ENCODE results near the gene PLXNB2. TPM values are rescaled to one million over a fixed set of nuclear protein-coding genes. Genes with fewer than 3 reads are reported as not detected.
A peak's percentile ranks its signal among the peaks of the same experiment; 100 is the strongest.

The PLXNB2 gene
- total and polyA plus RNA-seq, 2 donors (not counting 1 experiment from before 2014, with no cell fraction given), result 62.7 to 209 TPM

GRCh38 chr22:50281957-50282356, 25.5 kb downstream of the PLXNB2 start:
- TF ChIP-seq CTCF (conservative IDR thresholded peaks at IDR 0.05 in 1 of 2, IDR thresholded peaks at IDR 0.05 in 1 of 2; ENCODE audit: low read depth in 1 of 2, low read length in 2 of 2) (no peak), EZH2 (IDR thresholded peaks at IDR 0.05; ENCODE audit: low read length, missing control alignments) (no peak)
- Histone ChIP-seq H3K9me3 (ENCODE audit: control insufficient read depth, insufficient read depth, low read depth, low read length) (no peaks in the 10 kb centered on the region), H3K27me3 (ENCODE audit: control insufficient read depth, insufficient read depth, low read length) (no peaks in the 10 kb centered on the region), H3K79me2 (ENCODE audit: control insufficient read depth, insufficient read depth, low read length) (peaks cover 6% of the 10 kb centered on the region), H3K4me2 (ENCODE audit: extremely low read depth, insufficient read depth, low read length) (no peak overlapping the region), H2AFZ (ENCODE audit: low read length) (no peak overlapping the region), H3K4me1 (ENCODE audit: control insufficient read depth, extremely low read depth, insufficient read depth, low read length) (peaks cover 5% of the 10 kb centered on the region), H3K27ac (ENCODE audit: insufficient read depth, low read length) (peak overlapping the region; percentile 8), H3K36me3 (ENCODE audit: control insufficient read depth, insufficient read depth, low read length) (peaks cover 74% of the 10 kb centered on the region), H3K9ac (ENCODE audit: insufficient read depth, low read length) (no peak overlapping the region), H4K20me1 (ENCODE audit: control insufficient read depth, extremely low read depth, insufficient read depth, low read length) (no peaks in the 10 kb centered on the region), H3K4me3 (replicated peaks in 1 of 4; ENCODE audit: control extremely low read depth in 1 of 4, insufficient read depth in 1 of 4, low read depth in 3 of 4, low read length in 4 of 4) (no peak overlapping the region)
- DNase-seq (ENCODE audit: low read depth in 2 of 2), result peak in 1 of 2 donors; percentile 23

DNA sequence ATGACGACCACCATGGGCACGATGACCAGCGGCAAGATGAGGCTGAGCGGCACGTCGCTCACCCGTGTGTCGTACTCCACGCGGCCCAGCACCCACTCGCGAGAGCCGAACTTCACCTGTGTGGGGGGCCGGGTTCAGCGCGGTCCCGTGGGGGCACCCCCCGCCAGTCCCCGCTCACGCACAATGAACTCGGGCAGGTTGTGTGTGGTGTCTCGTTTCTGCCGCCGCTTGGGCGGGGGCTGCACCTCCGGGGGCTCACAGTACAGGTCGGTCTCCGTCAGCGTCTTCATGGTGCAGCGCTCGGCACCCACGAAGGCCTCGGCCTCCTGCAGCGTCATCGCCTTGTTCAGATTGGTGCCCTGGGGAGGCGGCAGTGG, 26.1 kb downstream of the PLXNB2 start:
- Histone ChIP-seq H3K4me3 (replicated peaks in 1 of 4; ENCODE audit: control extremely low read depth in 1 of 4, insufficient read depth in 1 of 4, low read depth in 3 of 4, low read length in 4 of 4) (no peak overlapping the region), H3K79me2 (ENCODE audit: control insufficient read depth, insufficient read depth, low read length) (peaks cover 6% of the 10 kb centered on the region), H3K27ac (ENCODE audit: insufficient read depth, low read length) (no peak overlapping the region), H3K4me1 (ENCODE audit: control insufficient read depth, extremely low read depth, insufficient read depth, low read length) (peaks cover 5% of the 10 kb centered on the region), H4K20me1 (ENCODE audit: control insufficient read depth, extremely low read depth, insufficient read depth, low read length) (no peaks in the 10 kb centered on the region), H3K4me2 (ENCODE audit: extremely low read depth, insufficient read depth, low read length) (no peak overlapping the region), H3K9me3 (ENCODE audit: control insufficient read depth, insufficient read depth, low read depth, low read length) (no peaks in the 10 kb centered on the region), H2AFZ (ENCODE audit: low read length) (no peak overlapping the region), H3K27me3 (ENCODE audit: control insufficient read depth, insufficient read depth, low read length) (no peaks in the 10 kb centered on the region), H3K9ac (ENCODE audit: insufficient read depth, low read length) (no peak overlapping the region), H3K36me3 (ENCODE audit: control insufficient read depth, insufficient read depth, low read length) (peaks cover 76% of the 10 kb centered on the region)
- no peak for TF ChIP-seq CTCF (conservative IDR thresholded peaks at IDR 0.05 in 1 of 2, IDR thresholded peaks at IDR 0.05 in 1 of 2; ENCODE audit: low read depth in 1 of 2, low read length in 2 of 2)
- no peak for TF ChIP-seq EZH2 (IDR thresholded peaks at IDR 0.05; ENCODE audit: low read length, missing control alignments)
- no peak for DNase-seq (ENCODE audit: low read depth in 2 of 2)

- H3K27me3 ChIP-seq (ENCODE audit: control insufficient read depth, insufficient read depth, low read length), result no peaks in the 10 kb centered on the region
- H3K79me2 ChIP-seq (ENCODE audit: control insufficient read depth, insufficient read depth, low read length), result peaks cover 4% of the 10 kb centered on the region
- H3K27ac ChIP-seq (ENCODE audit: insufficient read depth, low read length), result no peak overlapping the region
- H3K36me3 ChIP-seq (ENCODE audit: control insufficient read depth, insufficient read depth, low read length), result peaks cover 74% of the 10 kb centered on the region
- no peak overlapping the region for H3K4me2 ChIP-seq (ENCODE audit: extremely low read depth, insufficient read depth, low read length)
- TF ChIP-seq CTCF (conservative IDR thresholded peaks at IDR 0.05 in 1 of 2, IDR thresholded peaks at IDR 0.05 in 1 of 2; ENCODE audit: low read depth in 1 of 2, low read length in 2 of 2) (no peak), EZH2 (IDR thresholded peaks at IDR 0.05; ENCODE audit: low read length, missing control alignments) (no peak)
- H3K9ac ChIP-seq (ENCODE audit: insufficient read depth, low read length), result no peak overlapping the region
- peaks cover 5% of the 10 kb centered on the region for H3K4me1 ChIP-seq (ENCODE audit: control insufficient read depth, extremely low read depth, insufficient read depth, low read length)
- H2AFZ ChIP-seq (ENCODE audit: low read length), result no peak overlapping the region
- H4K20me1 ChIP-seq (ENCODE audit: control insufficient read depth, extremely low read depth, insufficient read depth, low read length), result no peaks in the 10 kb centered on the region
- H3K9me3 ChIP-seq (ENCODE audit: control insufficient read depth, insufficient read depth, low read depth, low read length), result no peaks in the 10 kb centered on the region
- no peak for DNase-seq (ENCODE audit: low read depth in 2 of 2)
- no peak overlapping the region for H3K4me3 ChIP-seq (replicated peaks in 1 of 4; ENCODE audit: control extremely low read depth in 1 of 4, insufficient read depth in 1 of 4, low read depth in 3 of 4, low read length in 4 of 4)
Observed at GRCh38 chr22:50280708-50281383, 26.6 kb downstream of the PLXNB2 start.
